GM19238 (cell line): Measurements from ENCODE around the gene ARHGEF4.

ENCODE experiments used
- DNase-seq: peaks from one replicate; pipeline ENCODE4 v3.0.0; 2011; ENCODE audit warnings: low spot score; ENCODE audit not compliant: insufficient read length

ARHGEF4 gene

DNA sequence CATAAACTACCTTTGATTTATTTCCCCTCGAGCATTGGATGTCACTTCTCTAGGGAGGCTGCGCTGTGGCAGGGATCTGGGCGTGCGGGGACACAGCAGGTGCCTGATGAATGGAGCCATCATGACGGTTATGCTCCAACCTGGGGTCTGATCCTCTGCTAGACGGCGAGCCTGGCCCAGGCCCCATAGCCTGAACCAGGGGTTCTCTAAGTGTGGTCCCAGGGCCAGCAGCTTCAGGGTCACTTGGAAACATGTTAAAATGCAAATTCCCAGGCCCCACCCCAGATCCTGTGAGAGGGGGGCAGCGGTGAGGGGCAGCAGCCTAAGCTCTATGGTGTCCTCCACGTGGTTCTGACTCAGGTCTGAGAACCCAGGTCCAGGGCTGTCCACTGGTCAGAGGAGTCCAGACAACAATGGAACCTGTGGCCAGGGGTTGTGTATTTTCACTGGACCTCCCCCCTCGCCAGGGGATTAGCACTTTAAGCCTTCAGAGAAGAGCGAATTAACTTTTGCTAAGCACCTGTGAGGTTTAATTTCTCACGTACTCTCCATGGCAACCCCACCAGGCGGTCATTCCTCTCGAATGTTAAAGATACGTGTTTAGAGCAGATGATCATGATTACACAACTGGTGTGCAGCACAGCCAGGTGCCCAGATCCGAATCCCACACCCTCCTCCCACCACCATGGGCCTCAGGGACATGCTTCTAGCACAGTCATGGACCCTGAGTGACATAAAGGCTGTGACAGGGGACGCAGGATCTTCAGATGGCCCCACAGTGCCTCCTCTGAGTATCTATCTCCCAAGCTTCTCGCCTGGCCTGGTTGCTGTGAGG lies 1.6 kb upstream of the ARHGEF4 start:
- DNase-seq, result no peak

DNA sequence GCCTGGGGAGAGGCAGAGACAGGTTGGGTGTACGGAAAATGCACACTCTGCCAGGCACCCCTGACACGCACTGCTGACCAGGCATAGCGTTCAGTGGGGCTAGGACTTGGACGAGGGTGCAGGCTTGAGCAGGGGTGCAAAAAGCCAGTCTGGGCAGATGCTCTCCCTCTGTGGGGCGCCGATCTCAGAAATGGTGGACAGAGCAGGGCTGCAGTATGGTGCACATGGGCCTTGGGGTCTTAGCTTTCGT lies 1.0 kb upstream of the ARHGEF4 start:
- no peak for DNase-seq

DNA sequence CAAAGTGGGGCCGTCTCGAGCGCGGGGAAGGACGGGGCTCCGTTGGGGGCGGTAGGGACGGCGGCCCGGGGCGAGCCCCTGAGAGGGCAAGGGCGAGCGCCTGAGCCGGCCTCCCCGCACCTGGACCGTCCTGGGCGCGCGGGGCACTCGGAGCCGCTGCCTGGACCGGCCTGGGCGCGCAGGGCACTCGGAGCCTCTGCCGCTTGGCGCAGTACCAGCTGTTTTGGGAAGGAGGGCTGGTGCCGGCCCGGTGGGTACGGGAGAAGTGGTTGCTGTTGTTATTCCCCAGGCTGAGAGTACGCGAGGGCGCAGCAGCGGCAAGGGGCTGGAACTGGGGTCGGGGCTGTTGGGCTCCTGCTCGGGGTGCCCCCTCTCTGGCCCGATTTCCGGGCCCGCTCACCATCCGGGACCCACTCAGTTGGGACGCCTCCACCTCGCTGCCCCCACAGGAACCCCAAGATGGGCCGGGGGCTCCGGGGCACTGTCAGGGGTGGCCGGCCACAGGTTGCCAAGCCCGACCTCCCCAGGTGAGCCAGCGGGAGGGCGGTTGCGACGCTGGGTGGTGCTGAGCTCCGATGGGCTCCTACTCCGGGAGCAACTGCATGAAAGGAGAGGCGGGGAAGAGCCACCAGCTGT lies 579 bp downstream of the ARHGEF4 start:
- DNase-seq, result no peak

DNA sequence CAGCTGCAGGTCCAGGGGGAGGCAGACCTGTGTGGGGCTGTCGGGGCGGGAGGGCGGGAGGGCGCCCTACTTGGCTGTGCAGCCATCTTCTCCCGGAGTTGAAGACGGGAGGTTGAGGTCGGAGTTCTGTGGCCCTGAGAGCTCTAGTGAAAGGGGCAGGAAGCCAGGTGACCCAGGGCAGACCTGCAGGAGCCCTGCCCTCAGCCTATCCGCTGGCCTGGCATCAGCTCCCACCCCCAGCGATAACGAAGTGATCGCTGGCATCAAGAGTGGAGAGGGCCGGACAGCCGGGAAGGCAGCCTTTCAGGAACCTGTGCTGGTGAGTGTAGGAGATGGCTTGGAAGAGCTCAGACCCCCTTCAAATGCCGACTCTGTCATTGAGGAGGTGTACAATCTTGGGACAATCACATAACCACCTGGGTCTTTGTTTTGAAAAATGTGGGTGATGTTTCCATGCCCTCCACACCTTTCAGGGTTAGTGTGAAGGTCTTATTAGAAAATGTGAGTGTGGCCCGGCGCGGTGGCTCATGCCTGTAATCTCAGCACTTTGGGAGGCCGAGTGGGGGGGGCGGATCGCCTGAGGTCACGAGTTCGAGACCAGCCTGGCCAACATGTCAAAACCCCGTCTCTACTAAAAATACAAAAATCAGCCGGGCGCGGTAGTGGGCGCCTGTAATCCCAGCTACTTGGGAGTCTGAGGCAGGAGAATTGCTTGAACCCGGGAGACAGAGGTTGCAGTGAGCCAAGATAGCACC lies 1.3 kb downstream of the ARHGEF4 start:
- no peak for DNase-seq

DNA sequence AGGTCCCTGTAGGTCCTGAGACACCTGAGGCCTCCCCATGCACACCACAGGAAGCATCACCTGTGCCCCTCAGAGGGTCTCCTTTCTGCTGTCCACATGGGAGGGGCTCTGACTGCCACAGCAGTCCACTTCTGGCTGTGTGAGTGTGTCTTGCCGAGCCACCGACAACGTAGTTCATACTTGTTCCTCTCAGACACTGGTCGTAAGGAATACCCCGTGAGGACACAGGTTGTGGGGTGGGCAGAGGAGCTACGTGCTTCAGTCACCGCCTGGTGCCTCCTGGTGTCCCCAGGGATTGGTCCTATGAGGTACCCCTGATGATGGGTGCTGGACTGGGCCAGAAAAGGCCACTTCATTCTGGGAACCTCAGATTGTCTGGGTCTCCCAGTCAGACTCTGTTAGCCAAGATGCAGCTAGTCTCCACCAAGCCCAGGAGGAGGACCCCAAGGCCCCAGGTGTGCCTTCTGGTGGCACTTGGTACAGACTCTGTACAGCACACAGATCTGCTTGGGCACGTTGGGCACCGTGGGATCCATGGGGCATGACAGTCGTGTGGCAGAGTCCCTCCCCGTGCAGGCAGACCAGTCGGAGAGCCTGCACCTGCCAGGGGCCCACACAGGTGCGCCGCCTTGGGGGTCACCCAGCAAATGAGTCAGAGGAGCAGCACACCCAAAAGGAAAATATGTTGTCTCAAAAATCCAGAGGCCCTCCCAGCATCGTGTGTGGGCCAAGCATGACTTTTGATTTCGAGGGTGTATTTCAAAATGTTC lies 2.5 kb downstream of the ARHGEF4 start:
- no peak for DNase-seq

DNA sequence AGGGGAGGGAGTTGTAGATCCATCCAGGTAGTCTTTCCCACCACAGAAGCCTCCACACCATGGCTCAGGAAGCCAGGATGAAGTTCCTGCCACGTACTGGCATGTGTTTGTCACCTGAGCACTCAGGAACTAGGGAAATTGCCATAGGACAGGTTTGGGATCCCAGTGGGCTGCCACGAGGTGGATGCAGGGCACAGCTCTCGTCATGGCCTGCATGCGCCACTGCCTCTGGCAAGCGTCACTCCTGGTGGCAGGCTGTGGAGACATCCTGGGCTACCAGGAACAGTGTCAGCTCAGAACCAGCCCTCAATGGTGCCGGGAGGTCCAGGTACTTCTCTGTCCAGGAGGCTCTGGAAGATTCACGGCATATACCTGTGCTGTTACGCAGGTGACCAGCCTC lies 3.8 kb downstream of the ARHGEF4 start:
- DNase-seq, result no peak

DNA sequence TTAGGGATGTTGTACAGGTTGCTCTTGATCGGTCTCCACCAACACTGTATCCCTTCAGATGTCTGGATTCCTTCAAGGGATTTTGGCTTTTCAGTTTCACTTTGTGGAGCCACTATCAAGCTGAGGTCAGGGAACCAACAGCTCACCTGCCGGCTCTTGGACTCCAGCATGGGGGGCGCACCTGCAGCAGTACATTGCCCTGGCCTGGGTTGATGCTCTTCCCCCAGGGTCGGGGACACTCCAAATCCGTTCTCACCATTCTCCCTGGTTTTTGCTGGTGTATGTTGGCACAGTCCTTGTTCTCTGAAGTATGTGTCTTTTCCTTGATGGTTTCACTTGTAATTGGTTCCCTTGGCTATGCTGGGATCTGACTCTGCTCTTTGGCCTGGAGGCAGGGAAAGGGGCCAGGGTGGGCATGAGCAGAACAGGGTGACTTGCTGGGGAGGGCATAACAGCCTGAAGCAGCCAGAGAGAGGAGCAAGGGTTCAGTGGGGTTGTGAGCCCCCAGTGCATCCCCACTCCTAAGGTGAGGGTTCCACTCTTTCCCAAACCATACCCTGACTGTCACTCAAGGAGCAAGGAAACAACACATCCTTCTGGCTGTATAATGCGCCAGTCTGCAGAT lies 5.1 kb downstream of the ARHGEF4 start:
- no peak for DNase-seq

DNA sequence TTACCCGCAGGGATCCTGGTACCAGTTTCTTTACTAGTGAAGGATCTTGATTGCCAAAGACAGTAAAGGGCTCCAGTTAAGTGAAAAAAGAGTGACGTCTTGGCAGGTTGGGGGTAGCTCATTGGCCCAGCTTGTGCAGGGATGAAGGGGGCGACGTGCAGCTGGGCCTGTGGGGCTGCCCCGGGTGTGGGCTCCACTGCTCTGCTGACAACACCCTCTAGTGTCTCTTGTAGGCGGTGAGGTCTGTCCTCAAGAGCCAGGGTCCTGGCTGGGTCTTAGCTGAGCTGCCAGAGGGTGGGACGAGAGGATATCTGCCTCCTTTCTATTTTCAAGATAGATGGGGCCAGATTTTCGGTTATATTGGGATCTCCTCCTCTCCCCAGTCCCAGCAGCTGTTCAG lies 6.1 kb downstream of the ARHGEF4 start:
- no peak for DNase-seq

DNA sequence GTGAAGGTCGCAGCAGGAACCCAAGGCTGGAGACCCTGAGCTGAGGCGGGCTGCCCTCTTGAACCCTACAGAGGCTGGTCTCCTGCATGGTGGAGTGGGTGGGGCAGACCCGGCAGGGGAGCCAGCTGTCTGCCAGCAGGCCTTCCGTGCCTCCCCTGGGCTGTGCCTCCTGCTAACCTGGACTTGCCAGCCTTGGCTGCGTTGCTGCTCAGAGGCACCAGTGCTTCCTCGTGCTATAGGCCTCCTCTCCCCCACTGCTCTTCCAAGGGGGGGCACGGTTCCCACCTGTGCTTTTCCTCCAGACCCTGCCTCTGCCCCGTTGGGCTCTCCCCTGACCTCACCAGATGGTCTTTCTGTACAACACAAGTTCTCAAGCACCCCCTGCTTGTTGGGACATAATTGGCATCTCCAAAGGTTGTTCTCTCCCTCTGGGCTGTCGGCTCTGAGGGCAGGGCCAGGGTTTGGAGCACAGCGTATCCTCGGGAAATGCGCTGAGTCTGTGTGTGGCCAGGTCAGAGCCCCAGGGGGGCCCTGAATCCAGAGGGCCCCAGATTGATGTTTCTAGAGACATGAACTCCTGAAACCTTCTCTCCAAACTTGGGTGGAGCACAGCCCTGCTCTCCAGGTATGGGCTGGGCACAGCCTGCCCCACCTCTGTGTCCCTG lies 6.7 kb downstream of the ARHGEF4 start:
- DNase-seq, result no peak

DNA sequence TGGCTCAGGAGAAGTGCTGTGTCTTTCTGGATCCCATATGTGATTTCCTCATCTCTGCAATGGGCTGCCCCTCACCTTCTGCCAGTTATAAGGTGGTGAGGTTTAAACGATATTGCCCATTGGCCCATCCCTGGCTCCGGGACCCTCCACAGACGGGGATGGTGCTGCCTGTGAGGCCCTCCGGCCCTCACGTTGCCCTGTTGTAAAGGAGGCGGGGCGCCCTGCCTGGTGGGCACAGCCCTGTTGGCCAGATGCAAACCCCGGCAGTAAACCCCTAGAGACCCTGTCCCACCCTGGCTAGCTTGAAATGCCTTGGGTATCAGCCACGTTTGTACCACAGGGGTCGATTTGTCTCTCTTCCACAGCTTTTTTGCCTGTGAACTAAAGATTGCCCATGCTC lies 7.4 kb downstream of the ARHGEF4 start:
- DNase-seq, result no peak

DNA sequence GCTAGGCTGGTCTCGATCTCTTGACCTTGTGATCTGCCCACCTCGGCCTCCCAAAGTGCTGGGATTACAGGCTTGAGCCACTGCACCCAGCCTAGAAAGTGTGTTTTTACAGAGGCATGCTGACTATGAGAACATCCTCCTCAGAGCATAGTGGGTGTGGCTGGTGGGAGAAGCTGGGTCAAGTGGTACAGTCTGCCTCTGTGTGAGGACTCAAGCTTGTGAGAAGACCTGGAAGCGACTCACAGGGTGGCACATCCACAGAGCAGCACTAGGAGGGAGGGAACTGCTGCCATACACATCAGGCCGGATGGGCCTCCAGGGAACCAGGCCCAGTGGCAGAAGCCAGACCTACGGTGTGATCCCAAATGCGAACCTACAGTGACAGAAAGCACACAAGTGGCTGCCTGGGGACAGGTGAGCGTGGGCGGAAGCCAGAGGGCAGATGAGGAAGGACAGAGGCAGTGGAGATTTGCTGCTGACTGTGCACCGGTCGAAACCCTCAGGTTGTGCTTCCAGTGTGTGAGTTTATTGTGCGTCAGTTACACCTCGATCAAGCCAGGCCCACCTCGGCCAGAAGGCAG lies 8.9 kb downstream of the ARHGEF4 start:
- DNase-seq, result no peak

DNA sequence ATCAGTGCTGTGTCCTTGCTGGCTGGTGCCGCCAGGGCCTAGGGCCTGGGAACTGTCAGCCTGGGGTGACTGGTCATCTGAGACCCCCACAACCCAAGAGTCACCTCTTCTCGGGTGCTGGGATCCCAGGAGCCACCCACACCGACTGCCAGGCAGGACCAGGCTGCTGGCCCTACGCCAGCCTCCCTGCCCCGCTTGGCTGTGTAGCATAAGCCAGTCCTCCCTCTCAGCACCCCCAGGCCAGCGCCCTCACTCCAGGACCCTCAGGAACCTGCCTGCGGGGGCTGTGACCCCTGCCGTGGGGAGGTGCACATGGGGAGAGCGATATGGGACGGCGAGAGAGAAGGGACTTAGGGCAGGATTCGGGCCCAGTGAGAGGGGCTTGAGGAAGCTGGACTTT lies 9.5 kb downstream of the ARHGEF4 start:
- DNase-seq, result no peak

DNA sequence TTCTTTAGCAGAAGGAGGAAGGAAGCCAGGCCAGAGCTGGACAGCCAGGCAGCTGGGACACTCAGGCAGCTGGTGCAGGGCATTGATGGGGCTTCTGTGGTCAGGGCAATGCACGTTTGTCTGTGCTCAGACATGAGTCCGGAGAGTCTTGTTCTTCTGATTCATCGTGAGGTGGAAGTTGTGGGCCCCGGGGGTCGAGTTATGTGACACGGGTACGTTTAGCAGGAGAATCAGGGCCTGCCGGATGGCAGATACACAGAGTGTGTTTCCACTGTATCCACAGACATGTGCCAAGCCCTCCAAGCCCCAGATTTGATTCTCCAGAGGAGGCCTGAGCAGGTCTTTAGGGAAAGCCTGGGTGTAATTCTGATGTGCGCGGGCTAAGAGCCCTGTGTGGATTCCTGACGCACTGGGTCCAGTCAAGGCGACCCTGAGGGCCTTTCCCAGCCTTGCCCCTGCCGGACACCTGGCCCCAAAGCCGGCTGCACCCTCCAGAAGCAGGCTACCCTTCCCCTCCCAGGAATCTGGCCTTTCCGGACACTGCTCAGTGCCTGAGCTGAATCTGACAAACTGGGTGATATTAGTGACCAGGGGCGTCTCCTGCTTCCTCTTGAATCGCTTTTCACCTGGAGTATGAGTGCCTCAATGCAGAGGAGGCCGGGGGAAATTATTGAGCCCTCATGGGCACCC lies 10.1 kb downstream of the ARHGEF4 start:
- no peak for DNase-seq

DNA sequence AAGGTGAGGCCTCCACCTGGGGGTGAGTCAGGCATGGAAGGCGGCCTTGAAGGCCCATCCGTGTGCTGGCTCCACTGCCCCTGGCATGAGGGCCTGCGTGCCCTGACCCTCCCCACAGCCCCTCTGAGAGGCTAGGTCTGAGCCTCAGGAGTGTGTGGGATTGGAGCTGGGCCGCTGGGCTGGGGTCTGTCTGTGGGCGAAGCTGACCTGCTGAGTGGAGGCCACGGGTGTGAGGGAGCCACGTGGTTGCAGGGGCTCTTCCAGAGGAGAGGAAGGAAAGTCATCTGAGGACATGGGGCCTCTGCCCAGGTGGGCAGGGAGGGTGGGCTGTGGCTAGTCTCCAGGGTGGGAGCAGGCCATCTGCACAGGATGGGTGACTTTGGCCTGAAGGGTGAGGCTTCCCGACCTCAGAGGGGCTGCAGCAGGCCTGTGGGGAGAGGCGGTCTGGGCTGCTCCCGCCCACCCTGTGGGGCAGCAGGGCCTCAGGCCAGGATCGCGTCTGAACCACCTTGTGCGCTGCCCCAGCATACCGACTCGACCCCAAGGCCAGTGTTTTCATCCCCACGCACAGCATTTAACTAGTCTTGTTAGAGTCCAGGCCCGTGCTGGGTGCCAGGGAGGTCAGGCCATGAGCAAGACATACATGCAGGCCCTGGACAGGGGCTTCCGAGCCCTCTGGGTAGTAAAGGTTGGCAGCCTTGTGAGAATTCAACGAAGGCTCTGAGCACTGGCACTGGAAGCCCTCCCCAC lies 11.2 kb downstream of the ARHGEF4 start:
- no peak for DNase-seq

DNA sequence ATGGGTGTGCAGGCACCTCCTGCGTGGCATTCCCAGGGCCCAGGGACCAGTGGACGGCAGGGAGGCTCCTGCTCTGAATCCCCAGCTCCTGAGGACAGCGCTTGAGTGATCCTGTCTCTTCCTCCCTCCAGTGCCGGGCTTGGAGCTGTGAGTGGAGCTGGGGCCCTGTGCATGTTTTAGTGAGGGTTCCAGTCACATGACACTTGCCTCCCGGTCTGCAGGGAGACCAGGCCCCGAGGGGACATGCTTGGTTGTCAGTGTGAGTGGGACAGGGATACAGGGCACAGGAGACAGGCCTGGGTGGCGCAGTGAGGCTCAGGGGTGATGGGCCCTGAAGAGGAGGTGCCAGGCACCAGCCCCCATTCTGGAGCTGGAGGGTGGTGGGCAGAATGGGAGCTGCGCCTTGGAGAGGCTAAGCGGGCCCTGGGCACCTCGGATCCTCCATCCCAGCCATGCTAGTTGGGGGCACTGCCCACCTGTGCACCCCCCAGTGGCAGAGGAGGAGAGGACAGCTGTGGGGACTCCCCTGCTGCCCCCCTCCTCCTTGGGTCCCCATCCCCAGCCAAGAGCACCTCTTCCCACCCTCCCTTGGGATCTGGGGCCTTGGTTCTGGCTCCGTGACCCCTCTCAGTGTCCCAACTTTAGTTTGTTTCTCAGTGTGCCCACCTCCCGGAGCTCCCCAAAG lies 12.0 kb downstream of the ARHGEF4 start:
- no peak for DNase-seq

DNA sequence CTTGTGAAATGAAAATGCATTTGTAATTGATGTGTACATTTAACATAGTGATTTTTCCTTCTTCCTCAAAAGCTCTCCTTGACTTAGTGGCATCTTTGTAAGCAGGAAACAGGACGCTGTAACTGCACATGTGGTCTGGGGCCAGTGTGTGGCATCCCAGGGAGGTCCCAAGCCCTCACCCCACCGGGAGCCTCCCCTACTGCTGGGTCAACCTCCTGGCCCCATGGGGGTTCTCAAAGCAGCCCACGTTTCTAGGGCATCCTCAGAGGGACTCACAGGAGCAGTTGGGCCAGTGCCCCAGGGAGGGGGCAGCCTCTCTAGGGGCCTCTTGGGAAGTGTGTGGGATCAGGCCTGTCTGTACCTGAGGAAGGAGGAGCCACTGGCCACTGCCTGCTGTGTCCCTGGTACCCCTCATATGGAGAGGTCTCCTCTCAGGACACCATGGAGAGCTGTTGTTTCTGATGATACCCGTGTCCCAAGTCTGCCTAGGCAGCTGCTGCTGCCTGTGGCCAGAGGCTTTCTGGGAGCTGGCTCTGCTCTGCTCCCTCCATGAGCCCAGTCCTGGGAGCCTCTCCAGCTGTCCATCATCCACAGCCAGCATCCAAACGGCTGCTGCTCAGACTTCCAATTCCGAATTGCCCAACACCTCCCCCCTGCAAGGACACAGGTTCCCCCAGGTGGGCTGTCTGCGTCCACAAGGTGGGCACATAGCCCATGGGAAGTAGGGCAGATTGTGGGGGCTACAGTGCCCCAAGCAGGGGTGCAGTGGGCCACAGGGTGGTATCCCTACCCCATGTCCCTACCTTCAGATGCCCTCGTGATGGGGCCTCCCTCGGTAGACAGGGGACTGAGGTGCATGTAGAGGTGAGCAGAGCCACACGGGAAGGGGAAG lies 13.4 kb downstream of the ARHGEF4 start:
- no peak for DNase-seq

DNA sequence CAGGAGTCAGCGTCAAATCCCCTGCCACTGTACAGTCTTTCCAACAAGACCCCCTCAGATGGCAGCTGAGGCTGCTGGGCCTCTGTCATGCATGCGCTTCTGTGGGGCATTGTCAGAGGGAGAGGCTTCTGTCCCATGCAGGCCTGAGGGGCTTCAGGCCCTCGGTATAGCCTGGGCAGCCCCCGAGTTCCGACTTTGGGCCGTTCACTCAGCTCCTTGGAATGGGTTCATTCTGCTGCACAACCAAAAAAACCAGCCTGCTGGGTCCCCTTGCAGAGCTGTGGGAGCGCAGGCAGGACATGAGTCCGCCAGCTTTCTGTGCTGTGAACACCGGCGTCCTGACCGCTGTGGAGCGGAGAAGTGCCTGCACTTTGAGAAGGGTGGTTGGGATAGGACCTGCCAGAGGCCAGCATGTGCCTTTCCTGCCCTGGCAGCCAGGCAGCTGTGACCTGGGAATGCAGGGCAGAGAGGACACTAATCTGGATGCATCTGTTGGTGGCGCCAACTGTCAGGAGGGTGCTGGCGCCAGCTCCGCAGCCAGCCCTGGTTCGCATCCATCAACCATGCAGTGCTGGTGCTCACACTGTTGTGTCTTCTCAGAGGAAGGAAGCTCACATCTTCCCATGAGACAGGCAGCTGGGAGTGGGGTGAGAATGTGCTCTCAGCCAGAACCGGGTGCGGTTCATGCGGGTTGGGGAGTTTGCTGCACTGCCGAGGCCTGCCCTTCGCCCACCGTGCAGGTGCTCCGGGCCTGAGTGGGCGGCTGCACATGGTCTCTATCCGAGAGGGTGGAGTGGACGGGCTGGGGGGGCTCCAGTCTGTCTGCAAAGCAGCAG lies 14.3 kb downstream of the ARHGEF4 start:
- DNase-seq, result no peak
